CD4-positive, alpha-beta memory T cell (primary cell): ENCODE measurements around the gene RALA. TPM values are rescaled to one million over a fixed set of nuclear protein-coding genes. Genes with fewer than 3 reads are reported as not detected.
"Not testable (repeated sequence)": the region's sequence is repeated elsewhere in the genome, so short reads cannot be mapped to it uniquely, and the experiment has no call there.

Experiments used
- CTCF ChIA-PET: fragments of 350-600 bp; sonication (Branson Sonifier 250); formaldehyde crosslinking; loops from one replicate; lab custom pipeline; 2021; ENCODE audit warnings: inconsistent platforms; ENCODE audit not compliant: partially characterized antibody; lab: Charles Lee
- POLR2A ChIA-PET: fragments of 350-600 bp; sonication (Branson Sonifier 250); formaldehyde crosslinking; loops from one replicate; lab custom pipeline; 2021; ENCODE audit not compliant: partially characterized antibody; lab: Charles Lee
- DNase-seq, 5 donors: peaks; one replicate each; pipeline versions ENCODE4 v3.0.0 to v3.0.0-alpha.2; 2020 to 2022; ENCODE audit warnings: mixed read lengths in 1 of 5
- H3K27ac ChIP-seq: one replicate; pipeline ENCODE4 v1.7.0; 2013; ENCODE audit warnings: low read depth, low read length
- H3K27me3 ChIP-seq: 2 replicates; pipeline ENCODE4 v1.7.0; 2013; ENCODE audit warnings: mild to moderate bottlenecking, low read length, moderate library complexity; ENCODE audit not compliant: insufficient read depth
- H3K36me3 ChIP-seq: 2 replicates; pipeline ENCODE4 v1.7.0; 2013; ENCODE audit warnings: mild to moderate bottlenecking, low read length, moderate library complexity; ENCODE audit not compliant: insufficient read depth
- H3K4me1 ChIP-seq: 2 replicates; pipeline ENCODE4 v1.7.0; 2013; ENCODE audit warnings: mild to moderate bottlenecking, low read length, moderate library complexity; ENCODE audit not compliant: insufficient read depth
- H3K4me3 ChIP-seq, 2 donors: one replicate each; pipeline ENCODE4 v1.7.0; 2013; ENCODE audit warnings: low read length in 2 of 2, mild to moderate bottlenecking in 1 of 2
- H3K9me3 ChIP-seq, 2 donors: one replicate each; pipeline ENCODE4 v1.7.0; 2013; ENCODE audit warnings: low read length in 2 of 2, control low read depth in 1 of 2; ENCODE audit not compliant: control insufficient read depth in 1 of 2
- H3K27ac Mint-ChIP-seq, 7 donors: one replicate each; pipeline ENCODE4 v1.8.0; 2020 to 2021; ENCODE audit warnings: mixed read lengths in 7 of 7, mild to moderate bottlenecking in 6 of 7, inconsistent platforms in 3 of 7, moderate library complexity in 3 of 7
- H3K27me3 Mint-ChIP-seq, 2 donors: one replicate each; pipeline ENCODE4 v1.8.0; 2020 to 2021; ENCODE audit warnings: mixed read lengths in 2 of 2
- H3K36me3 Mint-ChIP-seq, 2 donors: one replicate each; pipeline ENCODE4 v1.8.0; 2020 to 2021; ENCODE audit warnings: mixed read lengths in 2 of 2, inconsistent platforms in 1 of 2, mild to moderate bottlenecking in 1 of 2
- H3K4me1 Mint-ChIP-seq, 4 donors: one replicate each; pipeline ENCODE4 v1.8.0; 2020 to 2021; ENCODE audit warnings: mixed read lengths in 4 of 4, mild to moderate bottlenecking in 1 of 4
- H3K4me3 Mint-ChIP-seq, 8 donors: one replicate each; pipeline ENCODE4 v1.8.0; 2020 to 2021; ENCODE audit warnings: mixed read lengths in 8 of 8, mild to moderate bottlenecking in 7 of 8, moderate library complexity in 6 of 8, inconsistent platforms in 3 of 8
- H3K9me3 Mint-ChIP-seq, 8 donors: one replicate each; pipeline ENCODE4 v1.8.0; 2020 to 2021; ENCODE audit warnings: mixed read lengths in 8 of 8, mild to moderate bottlenecking in 5 of 8, inconsistent platforms in 3 of 8, moderate library complexity in 1 of 8
- intact Hi-C: fragments of 100-400 bp; cut with micrococcal nuclease; formaldehyde crosslinking; loops from one replicate; pipeline ENCODE4 v1.15.1; 2023
- polyA plus RNA-seq, 2 donors: library from polyadenylated mRNA; unstranded; fragments of 300-500 nt; fragmentation: Illumina TruSeq; gene quantifications; one replicate each; pipeline ENCODE4 v1.2.3, GENCODE V29; 2021
- total RNA-seq, 2 experiments: library from RNA; stranded (reverse); gene quantifications; one replicate each; pipeline ENCODE4 v1.2.3, GENCODE V29; 2021

RALA gene
- total and polyA plus RNA-seq, 4 experiments from 2014 or later: 31.6 to 50.5 (median 47.0) TPM

GRCh38 chr7:39672176-39672575 lies 48.8 kb downstream of the RALA start:
- no peaks in the 10 kb centered on the region for H3K27me3 ChIP-seq
- no peak for DNase-seq
- H3K27me3 Mint-ChIP-seq: no peaks in the 10 kb centered on the region
- H3K9me3 Mint-ChIP-seq: peaks cover 0 to 5% (median 1%) of the 10 kb centered on the region in 8 donors
- no peak overlapping the region for H3K4me3 Mint-ChIP-seq
- H3K4me1 Mint-ChIP-seq: peaks cover 19 to 25% (median 20%) of the 10 kb centered on the region in 4 donors
- intact Hi-C loops: no loop called here
- peak overlapping the region in 1 of 7 donors; percentile 5 for H3K27ac Mint-ChIP-seq
- H3K4me3 ChIP-seq: no peak overlapping the region
- CTCF ChIA-PET: no interaction called here
- H3K9me3 ChIP-seq: no peaks in the 10 kb centered on the region
- POLR2A ChIA-PET: no interaction called here
- H3K4me1 ChIP-seq: no peaks in the 10 kb centered on the region
- peaks cover 13 to 20% of the 10 kb centered on the region in 2 donors for H3K36me3 Mint-ChIP-seq
- H3K36me3 ChIP-seq: no peaks in the 10 kb centered on the region
- H3K27ac ChIP-seq: no peak overlapping the region

GRCh38 chr7:39673868-39674267 lies 50.5 kb downstream of the RALA start:
- H3K4me1 Mint-ChIP-seq: peaks cover 11 to 26% (median 20%) of the 10 kb centered on the region in 4 donors
- no peak overlapping the region for H3K4me3 ChIP-seq
- H3K9me3 ChIP-seq: no peaks in the 10 kb centered on the region
- H3K9me3 Mint-ChIP-seq: peaks cover 0 to 5% (median 1%) of the 10 kb centered on the region in 8 donors
- H3K4me3 Mint-ChIP-seq: no peak overlapping the region
- no peaks in the 10 kb centered on the region for H3K36me3 ChIP-seq
- no peaks in the 10 kb centered on the region for H3K4me1 ChIP-seq
- no peaks in the 10 kb centered on the region for H3K27me3 ChIP-seq
- intact Hi-C loops: no loop called here
- no peak overlapping the region for H3K27ac Mint-ChIP-seq
- ChIA-PET POLR2A (no interaction called here), CTCF (no interaction called here)
- peaks cover 14 to 19% of the 10 kb centered on the region in 2 donors for H3K36me3 Mint-ChIP-seq
- no peaks in the 10 kb centered on the region for H3K27me3 Mint-ChIP-seq
- no peak overlapping the region for H3K27ac ChIP-seq
- DNase-seq: no peak

- no peak for DNase-seq
- H3K4me3 ChIP-seq: no peak overlapping the region
- H3K27me3 Mint-ChIP-seq: no peaks in the 10 kb centered on the region
- H3K36me3 Mint-ChIP-seq: peaks cover 15 to 19% of the 10 kb centered on the region in 2 donors
- H3K27ac Mint-ChIP-seq: peak overlapping the region in 1 of 7 donors; percentile 17
- H3K4me3 Mint-ChIP-seq: no peak overlapping the region
- H3K9me3 Mint-ChIP-seq: peaks cover 0 to 5% (median 1%) of the 10 kb centered on the region in 8 donors
- H3K27me3 ChIP-seq: no peaks in the 10 kb centered on the region
- H3K27ac ChIP-seq: no peak overlapping the region
- no peaks in the 10 kb centered on the region for H3K9me3 ChIP-seq
- intact Hi-C loops: no loop called here
- H3K4me1 ChIP-seq: no peaks in the 10 kb centered on the region
- CTCF ChIA-PET: interaction anchor here (0.7 kb wide), 1 partner anchor 20 kb away, joined by 3 read pairs; no protein-coding TSS in a partner anchor
- no peaks in the 10 kb centered on the region for H3K36me3 ChIP-seq
- POLR2A ChIA-PET: no interaction called here
- H3K4me1 Mint-ChIP-seq: peaks cover 12 to 28% (median 21%) of the 10 kb centered on the region in 4 donors
Observed at GRCh38 chr7:39674406-39674805, 51.0 kb downstream of the RALA start.

- ChIA-PET CTCF (no interaction called here), POLR2A (interaction anchor here (1.3 kb wide), 1 partner anchor 16 kb away, joined by 5 read pairs; no protein-coding TSS in a partner anchor)
- Histone ChIP-seq H3K36me3 (no peaks in the 10 kb centered on the region), H3K27ac (no peak overlapping the region), H3K9me3 (no peaks in the 10 kb centered on the region), H3K4me3 (no peak overlapping the region), H3K4me1 (no peaks in the 10 kb centered on the region), H3K27me3 (no peaks in the 10 kb centered on the region)
- H3K4me1 Mint-ChIP-seq: peaks cover 21 to 30% (median 23%) of the 10 kb centered on the region in 4 donors
- H3K27me3 Mint-ChIP-seq: no peaks in the 10 kb centered on the region
- H3K9me3 Mint-ChIP-seq: peaks cover 0 to 5% (median 1%) of the 10 kb centered on the region in 8 donors
- peaks cover 16 to 20% of the 10 kb centered on the region in 2 donors for H3K36me3 Mint-ChIP-seq
- intact Hi-C loops: no loop called here
- H3K4me3 Mint-ChIP-seq: no peak overlapping the region
- peak overlapping the region in 1 of 7 donors; percentile 68 for H3K27ac Mint-ChIP-seq
- DNase-seq: no peak
Observed at GRCh38 chr7:39676346-39676745, 53.0 kb downstream of the RALA start.

GRCh38 chr7:39678930-39679709 lies 55.7 kb downstream of the RALA start:
- intact Hi-C loops: no loop called here
- no peak overlapping the region for H3K4me3 Mint-ChIP-seq
- no peaks in the 10 kb centered on the region for H3K27me3 Mint-ChIP-seq
- ChIA-PET CTCF (interaction anchor here (1.3 kb wide), 1 partner anchor 56 kb away, joined by 3 read pairs; no protein-coding TSS in a partner anchor), POLR2A (no interaction called here)
- peaks cover 0 to 5% (median 1%) of the 10 kb centered on the region in 8 donors for H3K9me3 Mint-ChIP-seq
- H3K36me3 Mint-ChIP-seq: peaks cover 18 to 20% of the 10 kb centered on the region in 2 donors
- Histone ChIP-seq H3K27ac (no peak overlapping the region), H3K4me1 (no peaks in the 10 kb centered on the region), H3K9me3 (no peaks in the 10 kb centered on the region), H3K4me3 (no peak overlapping the region), H3K36me3 (no peaks in the 10 kb centered on the region), H3K27me3 (no peaks in the 10 kb centered on the region)
- H3K4me1 Mint-ChIP-seq: peaks cover 31 to 45% (median 34%) of the 10 kb centered on the region in 4 donors
- DNase-seq: no peak
- H3K27ac Mint-ChIP-seq: no peak overlapping the region

- DNase-seq, CTCF ChIA-PET, H3K4me3 Mint-ChIP-seq, H3K9me3 ChIP-seq, H3K27ac ChIP-seq, intact Hi-C loops, H3K9me3 Mint-ChIP-seq, H3K4me1 ChIP-seq, H3K4me3 ChIP-seq, H3K27ac Mint-ChIP-seq, H3K27me3 ChIP-seq, H3K27me3 Mint-ChIP-seq, H3K36me3 ChIP-seq, POLR2A ChIA-PET: not testable (repeated sequence)
- Mint-ChIP-seq H3K36me3 (peaks cover 18 to 20% of the 10 kb centered on the region in 2 donors), H3K4me1 (peaks cover 28 to 46% (median 36%) of the 10 kb centered on the region in 4 donors)
Observed at GRCh38 chr7:39679874-39680273, 56.5 kb downstream of the RALA start.

GRCh38 chr7:39681887-39682441 lies 58.6 kb downstream of the RALA start:
- no peaks in the 10 kb centered on the region for H3K36me3 ChIP-seq

More at GRCh38 chr7:39681887-39682441, 58.6 kb downstream of the RALA start:
- Histone ChIP-seq H3K27ac (no peak overlapping the region), H3K4me3 (no peak overlapping the region), H3K27me3 (no peaks in the 10 kb centered on the region), H3K4me1 (no peaks in the 10 kb centered on the region), H3K9me3 (no peaks in the 10 kb centered on the region)
- peaks cover 29 to 48% (median 35%) of the 10 kb centered on the region in 4 donors for H3K4me1 Mint-ChIP-seq
- H3K36me3 Mint-ChIP-seq: peaks cover 13 to 17% of the 10 kb centered on the region in 2 donors
- H3K27ac Mint-ChIP-seq: peak overlapping the region in 5 of 7 donors; percentile 33 to 79 (median 63)
- peaks cover 0 to under 1% (median under 1%) of the 10 kb centered on the region in 8 donors for H3K9me3 Mint-ChIP-seq
- peak overlapping the region in 1 of 8 donors; percentile 28 for H3K4me3 Mint-ChIP-seq
- no peak for DNase-seq
- CTCF ChIA-PET: no interaction called here
- H3K27me3 Mint-ChIP-seq: no peaks in the 10 kb centered on the region
- intact Hi-C loops: no loop called here
- POLR2A ChIA-PET: no interaction called here
